ENCODE measurements around the gene BARHL2. TPM values are rescaled to one million over a fixed set of nuclear protein-coding genes. Genes with fewer than 3 reads are reported as not detected.

Gene BARHL2
- total and polyA plus RNA-seq, 2 experiments from 2014 or later: not detected

- Histone ChIP-seq H3K79me2 (no peaks in the 10 kb centered on the region), H2AFZ (no peak overlapping the region), H3K9me3 (ENCODE audit: low read depth) (no peaks in the 10 kb centered on the region), H3K27ac (no peak overlapping the region), H3K4me1 (ENCODE audit: insufficient read depth) (peaks cover 13% of the 10 kb centered on the region), H3K36me3 (replicated peaks; ENCODE audit: insufficient read depth, low read depth) (no peaks in the 10 kb centered on the region), H3K27me3 (peaks cover 100% of the 10 kb centered on the region), H3K9me2 (replicated peaks; ENCODE audit: insufficient read depth) (no peaks in the 10 kb centered on the region), H3K4me3 (no peak overlapping the region), H3K4me2 (peak overlapping the region; percentile 69), H4K20me1 (ENCODE audit: insufficient read depth, poor library complexity, severe bottlenecking) (no peaks in the 10 kb centered on the region)
- DNase-seq (ENCODE audit: low spot score): no peak
- 8% methylated on average over 19 of the region's 19 CpGs for WGBS (ENCODE audit: low lambda C conversion rate, missing lambda C conversion rate)
- no peak for TF ChIP-seq EZH2 (IDR thresholded peaks at IDR 0.05; ENCODE audit: borderline replicate concordance)
- peak; percentile 71 for TF ChIP-seq EZH2phosphoT487 (IDR thresholded peaks at IDR 0.05; ENCODE audit: low read depth, severe bottlenecking, unreplicated experiment)
- no peak for TF ChIP-seq CTCF (IDR thresholded peaks at IDR 0.05; ENCODE audit: poor library complexity)
These were observed 7.3 kb upstream of the BARHL2 start for GRCh38 chr1:90724361-90724760.

- Histone ChIP-seq H3K36me3 (replicated peaks; ENCODE audit: insufficient read depth, low read depth) (no peaks in the 10 kb centered on the region), H3K27ac (no peak overlapping the region), H4K20me1 (ENCODE audit: insufficient read depth, poor library complexity, severe bottlenecking) (no peaks in the 10 kb centered on the region), H3K4me2 (peak overlapping the region; percentile 71), H3K9me2 (replicated peaks; ENCODE audit: insufficient read depth) (no peaks in the 10 kb centered on the region), H2AFZ (no peak overlapping the region), H3K79me2 (no peaks in the 10 kb centered on the region), H3K27me3 (peaks cover 100% of the 10 kb centered on the region), H3K4me3 (no peak overlapping the region), H3K4me1 (ENCODE audit: insufficient read depth) (peaks cover 18% of the 10 kb centered on the region), H3K9me3 (ENCODE audit: low read depth) (no peaks in the 10 kb centered on the region)
- DNase-seq (ENCODE audit: low spot score): no peak
- TF ChIP-seq CTCF (IDR thresholded peaks at IDR 0.05; ENCODE audit: poor library complexity): peak; percentile 12
- no peak for TF ChIP-seq EZH2phosphoT487 (IDR thresholded peaks at IDR 0.05; ENCODE audit: low read depth, severe bottlenecking, unreplicated experiment)
- no peak for TF ChIP-seq EZH2 (IDR thresholded peaks at IDR 0.05; ENCODE audit: borderline replicate concordance)
- 3% methylated on average over 22 of the region's 22 CpGs for WGBS (ENCODE audit: low lambda C conversion rate, missing lambda C conversion rate)
These were observed 6.5 kb upstream of the BARHL2 start for GRCh38 chr1:90723590-90724108.

DNA sequence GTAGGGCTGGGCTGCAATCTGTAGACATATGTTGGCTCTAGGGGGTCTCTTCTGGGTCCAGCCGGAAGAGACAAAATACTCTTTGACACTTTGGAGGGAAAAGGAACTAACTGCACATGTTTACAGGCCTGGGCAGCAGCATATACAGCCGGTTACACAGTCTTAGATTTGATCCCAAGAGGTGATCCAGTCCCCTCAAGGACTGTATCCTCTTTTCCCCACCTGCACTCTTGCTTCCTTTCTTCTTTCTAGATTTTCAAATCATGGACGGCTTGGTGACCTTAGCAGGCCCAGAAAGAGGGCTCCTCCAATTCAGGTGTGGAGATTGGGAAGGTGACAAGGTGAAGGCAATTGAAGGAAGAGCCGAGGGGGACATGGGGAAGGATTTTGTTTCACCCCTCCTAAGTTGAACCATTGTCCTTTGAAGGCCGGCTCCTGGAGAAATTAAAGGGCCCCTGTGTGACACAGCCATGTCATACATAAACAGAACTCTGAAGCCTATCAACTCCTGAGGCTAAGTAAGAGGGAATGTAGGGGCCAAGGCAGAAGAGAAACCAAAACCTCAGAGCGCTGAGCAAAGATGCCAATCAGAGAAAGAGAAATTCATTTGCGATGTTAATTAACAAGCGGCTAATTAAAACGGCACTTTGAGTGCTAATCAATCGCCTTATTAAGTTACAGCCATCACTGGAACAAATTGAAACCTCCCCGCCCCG, 5.9 kb upstream of the BARHL2 start:
- DNase-seq (ENCODE audit: low spot score): no peak
- no peak overlapping the region for H3K4me3 ChIP-seq
- H4K20me1 ChIP-seq (ENCODE audit: insufficient read depth, poor library complexity, severe bottlenecking): no peaks in the 10 kb centered on the region
- peaks cover 24% of the 10 kb centered on the region for H3K4me1 ChIP-seq (ENCODE audit: insufficient read depth)
- TF ChIP-seq EZH2phosphoT487 (IDR thresholded peaks at IDR 0.05; ENCODE audit: low read depth, severe bottlenecking, unreplicated experiment) (peak; percentile 59), EZH2 (IDR thresholded peaks at IDR 0.05; ENCODE audit: borderline replicate concordance) (no peak), CTCF (IDR thresholded peaks at IDR 0.05; ENCODE audit: poor library complexity) (no peak)
- 20% methylated on average over 12 of the region's 12 CpGs for WGBS (ENCODE audit: low lambda C conversion rate, missing lambda C conversion rate)
- H3K36me3 ChIP-seq (replicated peaks; ENCODE audit: insufficient read depth, low read depth): no peaks in the 10 kb centered on the region
- no peaks in the 10 kb centered on the region for H3K9me2 ChIP-seq (replicated peaks; ENCODE audit: insufficient read depth)
- no peaks in the 10 kb centered on the region for H3K9me3 ChIP-seq (ENCODE audit: low read depth)
- peaks cover 100% of the 10 kb centered on the region for H3K27me3 ChIP-seq
- H3K27ac ChIP-seq: no peak overlapping the region
- H3K4me2 ChIP-seq: peak overlapping the region; percentile 71
- H2AFZ ChIP-seq: no peak overlapping the region
- H3K79me2 ChIP-seq: no peaks in the 10 kb centered on the region

Measured in hepatocyte (in vitro differentiated cells).